IPS-18c (cell line): ENCODE measurements around the gene BMPR1B.
"Not testable (repeated sequence)": the region's sequence is repeated elsewhere in the genome, so short reads cannot be mapped to it uniquely, and the experiment has no call there.

Experiments
- H3K4me3 ChIP-seq: 2 replicates; pipeline ENCODE4 v1.7.0; 2013; ENCODE audit warnings: low read depth, mild to moderate bottlenecking, low read length, moderate library complexity; ENCODE audit not compliant: insufficient read depth
- H3K9me3 ChIP-seq: one replicate; pipeline ENCODE4 v1.6.1; 2013; ENCODE audit warnings: mild to moderate bottlenecking, low read length, moderate library complexity; ENCODE audit not compliant: control insufficient read depth, insufficient read depth

BMPR1B gene

GRCh38 chr4:95018785-95019184, 261.0 kb downstream of the BMPR1B start:
- no peaks in the 10 kb centered on the region for H3K9me3 ChIP-seq
- H3K4me3 ChIP-seq: no peak overlapping the region

- no peak overlapping the region for H3K4me3 ChIP-seq
- no peaks in the 10 kb centered on the region for H3K9me3 ChIP-seq
Measured at GRCh38 chr4:95020521-95020920, 262.8 kb downstream of the BMPR1B start.

- Histone ChIP-seq H3K4me3 (no peak overlapping the region), H3K9me3 (no peaks in the 10 kb centered on the region)
Measured at GRCh38 chr4:95021099-95021498, 263.3 kb downstream of the BMPR1B start.

- Histone ChIP-seq H3K4me3 (no peak overlapping the region), H3K9me3 (no peaks in the 10 kb centered on the region)
Measured at GRCh38 chr4:95023110-95023509, 265.4 kb downstream of the BMPR1B start.

GRCh38 chr4:95027905-95028618, 270.3 kb downstream of the BMPR1B start:
- H3K9me3 ChIP-seq: no peaks in the 10 kb centered on the region
- H3K4me3 ChIP-seq: no peak overlapping the region

GRCh38 chr4:95038791-95039190, 281.0 kb downstream of the BMPR1B start:
- H3K9me3 ChIP-seq: no peaks in the 10 kb centered on the region
- H3K4me3 ChIP-seq: no peak overlapping the region

- no peaks in the 10 kb centered on the region for H3K9me3 ChIP-seq
- H3K4me3 ChIP-seq: no peak overlapping the region
Measured at GRCh38 chr4:95044324-95044837, 286.6 kb downstream of the BMPR1B start.

- no peaks in the 10 kb centered on the region for H3K9me3 ChIP-seq
- no peak overlapping the region for H3K4me3 ChIP-seq
Measured at GRCh38 chr4:95045429-95045828, 287.7 kb downstream of the BMPR1B start.

GRCh38 chr4:95048296-95048695, 290.5 kb downstream of the BMPR1B start:
- no peak overlapping the region for H3K4me3 ChIP-seq
- H3K9me3 ChIP-seq: no peaks in the 10 kb centered on the region

GRCh38 chr4:95049551-95050233, 291.9 kb downstream of the BMPR1B start:
- no peak overlapping the region for H3K4me3 ChIP-seq
- no peaks in the 10 kb centered on the region for H3K9me3 ChIP-seq

GRCh38 chr4:95050980-95051701, 293.4 kb downstream of the BMPR1B start:
- no peak overlapping the region; the same call in 1 of the 2 replicates for H3K4me3 ChIP-seq
- H3K9me3 ChIP-seq: no peaks in the 10 kb centered on the region

- Histone ChIP-seq H3K4me3 (no peak overlapping the region; the same call in 1 of the 2 replicates), H3K9me3 (no peaks in the 10 kb centered on the region)
Measured at GRCh38 chr4:95051702-95052020, 293.9 kb downstream of the BMPR1B start.

- Histone ChIP-seq H3K4me3 (no peak overlapping the region), H3K9me3 (no peaks in the 10 kb centered on the region)
Measured at GRCh38 chr4:95058991-95059390, 301.2 kb downstream of the BMPR1B start.

- Histone ChIP-seq H3K4me3 (no peak overlapping the region), H3K9me3 (no peaks in the 10 kb centered on the region)
Measured at GRCh38 chr4:95059663-95060062, 301.9 kb downstream of the BMPR1B start.

GRCh38 chr4:95061220-95061619, 303.5 kb downstream of the BMPR1B start:
- Histone ChIP-seq H3K9me3 (no peaks in the 10 kb centered on the region), H3K4me3 (no peak overlapping the region)

- H3K4me3 ChIP-seq, H3K9me3 ChIP-seq: not testable (repeated sequence)
Measured at GRCh38 chr4:95061801-95062200, 304.0 kb downstream of the BMPR1B start.

- Histone ChIP-seq H3K9me3 (no peaks in the 10 kb centered on the region), H3K4me3 (no peak overlapping the region)
Measured at GRCh38 chr4:95066050-95066449, 308.3 kb downstream of the BMPR1B start.

- Histone ChIP-seq H3K4me3 (no peak overlapping the region), H3K9me3 (no peaks in the 10 kb centered on the region)
Measured at GRCh38 chr4:95068401-95068800, 310.6 kb downstream of the BMPR1B start.
